GM21423 (cell line): ENCODE measurements around the gene PEX26.
"Not testable (repeated sequence)": the region's sequence is repeated elsewhere in the genome, so short reads cannot be mapped to it uniquely, and the experiment has no call there.

Experiments
- ATAC-seq: cut with Tn5 transposase; IDR thresholded peaks from one replicate; pipeline ENCODE4 v1.9.1; 2021; ENCODE audit warnings: mild to moderate bottlenecking, moderate library complexity; ENCODE audit not compliant: unreplicated experiment

PEX26 gene

DNA sequence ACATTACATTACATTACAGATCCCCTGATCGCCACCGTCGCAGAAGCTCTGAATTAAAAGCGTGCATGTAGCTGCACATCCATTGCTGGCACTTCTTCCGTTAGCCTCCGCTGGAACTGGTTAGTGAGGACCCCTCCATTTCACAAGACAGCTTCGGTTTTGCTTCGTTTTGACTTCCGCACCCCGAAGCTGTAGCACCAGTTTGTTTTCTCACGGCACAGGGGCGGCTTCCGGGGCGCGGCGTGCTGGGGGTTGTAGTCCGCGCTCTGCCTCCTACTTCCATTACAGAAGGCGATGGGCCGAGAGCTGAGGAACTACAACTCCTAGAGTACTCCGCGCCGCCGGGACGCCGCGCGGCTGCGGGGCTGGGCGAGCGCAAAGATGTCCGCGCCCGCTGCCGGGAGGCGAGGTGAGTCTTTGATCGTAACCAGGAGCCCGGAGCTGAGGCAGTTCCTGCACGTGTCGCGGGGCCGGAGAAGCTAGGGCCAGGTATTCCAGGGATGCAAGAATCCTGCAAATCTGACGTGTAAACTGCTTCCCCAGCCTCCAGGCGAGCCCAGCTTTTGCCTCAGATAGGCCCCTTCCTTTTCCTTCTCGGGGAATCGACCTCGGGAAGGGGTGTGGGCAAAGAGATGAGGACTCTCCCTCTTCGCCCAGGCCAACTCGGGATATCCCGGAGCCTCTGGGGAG lies at the start of gene PEX26:
PEX26 (plus strand) TSS at position 352 of the 690 bp plus-strand sequence. CDS start 387 bp downstream, outside the sequence.
- ATAC-seq: peak; percentile 91

DNA sequence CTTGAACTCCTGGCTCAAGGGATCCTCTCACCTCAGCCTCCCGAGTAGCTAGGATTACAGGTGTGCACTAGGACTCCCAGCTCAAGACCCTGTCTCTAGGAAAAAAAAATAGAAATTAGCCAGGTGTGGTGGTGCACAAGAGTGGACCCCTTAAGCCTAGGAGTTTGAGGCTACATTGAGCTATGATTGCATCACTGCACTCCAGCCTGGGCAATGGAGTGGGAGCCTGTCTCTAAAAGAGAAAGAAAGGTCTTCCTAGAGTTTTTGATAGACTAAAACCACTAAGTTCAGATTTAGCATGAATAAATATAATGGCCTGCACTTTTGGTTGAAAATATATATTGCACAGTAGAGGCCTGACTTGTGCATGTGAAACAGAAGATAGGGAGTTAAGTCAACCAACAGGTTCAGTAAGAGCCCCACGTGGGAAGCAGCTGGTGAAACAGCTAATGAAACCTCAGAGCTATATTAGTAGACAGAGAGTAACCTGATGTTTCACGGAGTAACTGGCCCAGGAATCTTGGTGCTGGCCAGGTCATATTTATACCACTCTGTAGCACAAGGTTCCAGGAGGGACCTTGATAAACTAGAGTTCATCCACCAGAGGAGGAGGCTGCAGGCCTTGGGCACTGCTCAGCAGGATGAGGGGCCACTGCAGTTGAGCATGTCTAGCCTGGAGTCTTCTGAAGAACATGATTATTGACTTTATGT lies 48.8 kb upstream of the PEX26 start:
- ATAC-seq: no peak

DNA sequence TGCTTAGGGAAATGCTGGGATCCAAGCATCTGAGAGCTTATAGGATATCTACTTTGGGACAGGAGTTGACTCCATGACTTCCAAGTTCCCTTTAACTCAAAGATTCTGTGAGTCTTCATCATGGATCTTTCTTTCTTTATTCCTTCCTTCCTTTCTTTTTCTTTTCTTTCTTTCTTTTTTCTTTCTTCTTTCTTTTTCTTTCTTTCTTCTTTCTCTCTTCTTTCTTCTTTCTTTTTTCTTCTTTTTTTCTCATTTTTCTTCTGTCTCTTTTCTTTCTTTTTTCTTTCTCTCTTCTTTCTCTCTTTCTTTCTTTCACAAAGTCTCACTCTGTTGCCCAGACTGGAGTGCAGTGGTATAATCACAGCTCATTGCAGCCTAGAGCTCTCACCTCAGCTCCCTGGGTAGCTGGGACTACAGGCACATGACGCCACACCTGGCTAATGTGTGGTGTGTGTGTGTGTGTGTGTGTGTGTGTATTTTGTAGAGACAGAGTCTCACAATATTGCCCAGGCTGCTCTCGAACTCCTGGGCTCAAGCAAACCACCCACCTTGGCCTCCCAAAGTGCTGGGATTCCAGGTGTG lies 48.0 kb upstream of the PEX26 start:
- no peak for ATAC-seq

DNA sequence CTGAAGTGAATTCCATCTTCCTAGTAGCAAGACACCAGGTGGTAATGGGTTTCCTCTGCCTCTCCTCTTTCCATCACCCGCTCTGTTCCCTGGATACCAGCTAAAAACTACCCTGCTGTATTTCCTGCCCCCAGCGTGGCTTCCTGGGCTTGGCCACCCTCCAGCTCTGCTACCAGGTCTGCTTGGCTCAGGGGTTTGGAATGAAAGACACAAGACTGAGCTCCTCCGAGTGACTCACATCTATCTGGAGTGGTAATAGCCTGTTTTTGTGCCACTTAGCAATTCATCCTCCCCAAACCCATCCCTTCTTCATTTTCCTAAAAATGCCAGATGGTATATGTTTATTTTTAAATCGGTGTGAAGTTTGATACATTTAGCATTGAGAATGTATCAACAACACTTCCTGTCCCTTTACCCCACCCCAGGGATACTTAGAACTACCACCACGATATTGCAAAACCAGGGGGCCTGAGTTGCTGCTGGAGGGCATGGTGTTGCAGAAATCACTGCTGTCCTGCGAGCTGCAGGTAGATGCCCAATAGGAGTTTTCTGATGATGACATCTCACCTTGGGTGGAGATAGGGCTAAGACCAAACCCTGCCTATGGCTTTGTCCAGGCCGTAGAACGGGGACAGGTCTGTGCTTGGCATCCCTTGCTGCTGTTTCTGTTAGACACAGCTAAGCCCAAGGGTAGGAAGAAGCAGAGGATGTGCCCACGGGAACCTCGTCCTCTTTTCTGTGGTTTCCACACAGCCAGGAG lies 45.9 kb upstream of the PEX26 start:
- ATAC-seq: no peak

DNA sequence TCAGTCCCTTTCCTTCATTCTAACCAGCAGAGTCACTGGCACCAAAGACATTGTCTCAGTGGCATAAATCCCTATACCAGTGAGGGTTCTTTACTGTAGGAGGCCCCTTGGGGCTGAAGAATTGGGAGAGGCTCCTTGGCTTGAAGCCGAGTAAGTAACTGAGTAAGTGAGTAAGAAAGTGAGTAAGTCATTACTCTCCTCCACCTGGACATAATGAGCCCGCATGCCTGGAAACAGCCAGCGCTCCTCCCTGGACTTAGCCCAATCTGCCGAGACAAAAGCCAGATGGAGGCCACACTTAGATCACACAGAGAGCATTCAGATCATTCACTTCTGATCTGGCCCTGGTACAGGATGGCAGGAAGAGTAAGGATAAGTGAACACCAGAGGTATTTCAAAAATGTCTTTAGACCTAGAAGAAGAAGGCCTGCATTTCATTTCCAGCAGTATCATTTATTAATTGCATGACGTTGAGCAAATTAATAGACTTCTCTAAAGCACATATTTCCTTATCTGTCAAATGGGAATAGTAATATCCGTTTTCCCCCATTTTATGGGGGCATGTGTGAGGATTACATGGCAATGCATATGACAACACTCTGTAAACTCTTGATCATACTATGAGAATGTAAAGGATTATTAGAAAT lies 45.2 kb upstream of the PEX26 start:
- no peak for ATAC-seq

DNA sequence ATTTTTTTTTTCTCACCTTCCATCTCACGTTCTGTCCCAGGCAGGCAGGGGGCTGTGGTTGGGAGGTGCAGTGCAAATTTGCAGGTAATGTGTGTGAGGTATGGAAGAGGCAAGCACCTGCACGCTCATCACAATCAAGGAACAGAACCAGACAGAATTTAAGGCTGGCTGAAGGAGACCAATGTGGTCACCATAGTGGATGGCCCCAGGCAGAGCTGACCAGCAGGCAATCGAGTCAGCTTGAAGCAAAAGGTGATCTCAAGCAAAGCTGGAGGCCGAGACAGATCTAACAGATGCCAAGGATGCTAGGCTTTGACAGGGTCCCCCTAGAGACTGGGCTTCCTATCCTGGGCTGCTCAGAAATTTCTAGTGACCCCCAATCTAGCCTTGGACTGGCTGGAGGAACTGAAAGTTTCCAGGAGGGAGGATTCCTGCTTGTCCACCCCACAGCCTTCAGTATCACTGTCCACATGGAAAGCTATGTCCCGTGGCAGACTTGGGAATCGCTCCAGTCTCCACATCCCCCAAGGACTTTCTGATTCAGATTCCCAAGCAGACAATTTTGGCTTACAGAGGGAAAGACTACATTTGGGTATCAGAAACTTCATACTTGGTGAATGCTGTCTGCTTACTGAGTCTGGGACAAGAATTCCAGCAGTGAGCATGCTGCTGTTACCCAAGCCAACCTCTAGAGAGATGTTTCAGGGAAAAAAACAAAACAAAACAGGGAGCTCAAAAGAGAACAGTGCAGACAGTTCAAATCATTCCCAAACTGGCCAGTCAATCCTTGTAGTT lies 44.4 kb upstream of the PEX26 start:
- no peak for ATAC-seq

DNA sequence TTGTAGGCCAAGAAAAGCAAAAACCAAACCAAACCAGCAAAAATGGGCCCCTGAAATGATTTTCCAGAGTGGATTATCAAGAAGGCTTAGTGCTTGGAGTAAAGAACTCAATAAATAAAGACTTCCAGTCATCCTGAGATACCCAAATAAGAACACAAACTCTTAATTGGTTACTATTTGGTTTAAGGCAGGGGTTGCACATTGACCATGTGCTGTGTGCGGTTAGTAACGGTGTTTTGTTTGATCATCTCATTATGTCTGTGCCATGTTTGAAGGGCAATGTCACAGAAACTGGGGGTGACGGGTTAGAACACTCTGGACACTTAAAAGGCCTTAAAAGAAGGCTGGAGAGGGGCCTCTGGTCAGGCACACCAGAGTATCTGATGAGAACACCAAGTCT lies 43.7 kb upstream of the PEX26 start:
- ATAC-seq: no peak

DNA sequence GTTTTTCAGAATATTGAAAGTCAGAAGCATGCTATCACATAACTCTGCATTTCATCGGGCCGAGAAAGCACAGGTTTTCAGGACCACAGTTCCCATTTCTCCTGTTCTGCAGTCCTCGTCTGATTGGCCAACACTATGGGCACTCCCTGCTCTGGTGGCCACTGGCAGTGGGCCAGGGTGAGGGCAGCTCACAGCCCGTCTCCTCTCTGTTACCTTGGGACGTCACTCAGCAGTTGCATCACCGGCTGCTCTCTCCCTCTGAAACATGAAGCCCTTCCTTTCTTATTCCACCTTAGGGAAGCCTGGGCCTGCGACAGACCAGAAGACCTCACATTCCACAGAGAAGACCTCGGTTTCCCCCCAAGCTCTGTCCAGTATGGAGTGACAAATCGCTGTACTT lies 42.0 kb upstream of the PEX26 start:
- no peak for ATAC-seq

DNA sequence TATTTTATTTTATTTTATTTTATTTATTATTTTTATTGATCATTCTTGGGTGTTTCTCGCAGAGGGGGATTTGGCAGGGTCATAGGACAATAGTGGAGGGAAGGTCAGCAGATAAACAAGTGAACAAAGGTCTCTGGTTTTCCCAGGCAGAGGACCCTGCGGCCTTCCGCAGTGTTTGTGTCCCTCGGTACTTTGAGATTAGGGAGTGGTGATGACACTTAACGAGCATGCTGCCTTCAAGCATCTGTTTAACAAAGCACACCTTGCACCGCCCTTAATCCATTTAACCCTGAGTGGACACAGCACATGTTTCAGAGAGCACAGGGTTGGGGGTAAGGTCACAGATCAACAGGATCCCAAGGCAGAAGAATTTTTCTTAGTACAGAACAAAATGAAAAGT lies 36.9 kb upstream of the PEX26 start:
- not testable (repeated sequence) for ATAC-seq

DNA sequence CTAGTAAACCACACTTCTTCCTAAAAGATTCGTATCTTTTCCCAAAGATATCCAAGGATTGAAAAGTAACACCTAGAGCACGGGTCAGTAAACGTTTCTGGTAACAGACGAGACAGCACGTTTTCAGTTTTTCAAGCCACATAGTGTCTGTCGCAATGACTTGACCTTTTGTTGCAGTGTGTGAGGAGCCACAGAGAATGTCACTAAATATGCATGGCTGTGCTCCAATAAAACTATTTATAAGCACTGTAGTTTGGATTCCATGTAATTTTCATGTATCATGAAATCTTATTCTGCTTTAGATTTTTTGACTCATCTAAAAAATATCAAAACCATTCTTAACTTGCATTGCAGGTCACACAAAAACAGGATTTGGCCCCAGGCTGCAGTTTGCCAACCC lies 35.1 kb upstream of the PEX26 start:
- no peak for ATAC-seq

DNA sequence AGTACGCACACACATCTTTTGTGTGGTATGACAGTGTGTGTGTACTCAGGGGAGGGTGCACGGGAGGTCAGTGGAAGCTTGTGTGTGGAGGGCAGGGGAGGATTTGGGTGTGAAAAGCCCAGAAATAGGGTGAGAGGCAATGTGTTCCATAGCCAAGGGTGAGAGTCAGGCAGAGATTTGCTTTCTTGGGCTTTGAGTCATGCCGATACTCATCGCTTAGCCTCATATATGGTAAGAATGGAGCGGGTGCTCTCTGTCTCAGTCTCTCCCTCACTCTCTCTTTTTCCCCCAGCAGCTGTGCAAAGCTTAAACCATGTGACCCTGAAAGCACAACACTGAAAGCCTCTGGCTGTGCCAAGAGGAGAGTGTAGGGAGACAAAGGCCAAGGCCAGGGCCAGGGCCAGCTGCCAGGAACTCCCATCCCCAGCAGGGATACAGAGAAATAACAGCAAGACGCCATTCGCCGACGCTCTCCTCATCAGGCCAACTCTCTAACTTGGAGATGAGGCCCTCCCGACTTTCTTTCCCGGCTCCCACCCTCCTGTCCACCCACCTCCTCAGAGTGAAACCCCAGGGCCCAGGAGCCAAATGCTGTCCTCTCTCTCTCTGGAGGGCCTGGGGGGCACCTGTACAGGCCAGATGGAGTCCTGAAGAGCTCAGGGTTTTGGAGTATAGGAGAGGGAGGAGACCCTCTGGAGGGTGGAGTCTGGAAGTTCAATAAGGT lies 33.1 kb upstream of the PEX26 start:
- ATAC-seq: no peak

DNA sequence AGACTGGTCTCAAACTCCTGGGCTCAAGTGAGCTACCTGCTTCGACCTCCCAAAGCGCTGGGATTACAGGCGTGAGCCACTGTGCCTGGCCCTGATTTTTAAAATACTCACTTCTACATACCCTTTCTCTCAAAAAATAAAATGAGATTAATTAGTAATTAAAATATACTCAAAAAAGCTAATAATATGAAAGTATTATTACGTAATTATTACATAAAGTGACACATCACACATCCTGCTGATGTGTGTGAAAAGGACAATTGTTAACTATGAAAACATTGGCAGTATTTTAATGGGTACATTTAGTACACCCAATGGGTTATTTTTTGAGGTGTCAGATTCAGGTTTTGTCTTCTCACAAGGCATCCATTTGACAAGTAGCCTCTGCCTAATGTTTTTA lies 32.0 kb upstream of the PEX26 start:
- ATAC-seq: no peak

DNA sequence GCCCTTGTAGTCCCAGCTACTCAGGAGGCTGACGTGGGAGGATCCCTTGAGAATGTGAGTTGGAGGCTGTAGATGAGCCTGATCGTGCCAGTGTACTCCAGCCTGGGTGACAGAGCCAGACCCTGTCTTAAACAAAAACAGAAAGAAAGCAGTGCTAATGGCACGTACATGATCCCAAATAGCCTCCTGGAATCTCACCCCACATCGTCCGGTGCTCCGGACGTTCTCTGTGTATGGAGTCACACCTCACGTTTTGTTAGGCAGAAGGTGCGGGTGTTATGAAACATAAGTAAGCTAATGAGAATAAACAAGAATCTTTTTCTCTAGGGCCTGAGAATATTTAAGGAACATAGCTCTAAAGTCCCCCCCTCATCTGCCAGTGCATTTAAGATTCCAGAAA lies 29.7 kb upstream of the PEX26 start:
- ATAC-seq: no peak

DNA sequence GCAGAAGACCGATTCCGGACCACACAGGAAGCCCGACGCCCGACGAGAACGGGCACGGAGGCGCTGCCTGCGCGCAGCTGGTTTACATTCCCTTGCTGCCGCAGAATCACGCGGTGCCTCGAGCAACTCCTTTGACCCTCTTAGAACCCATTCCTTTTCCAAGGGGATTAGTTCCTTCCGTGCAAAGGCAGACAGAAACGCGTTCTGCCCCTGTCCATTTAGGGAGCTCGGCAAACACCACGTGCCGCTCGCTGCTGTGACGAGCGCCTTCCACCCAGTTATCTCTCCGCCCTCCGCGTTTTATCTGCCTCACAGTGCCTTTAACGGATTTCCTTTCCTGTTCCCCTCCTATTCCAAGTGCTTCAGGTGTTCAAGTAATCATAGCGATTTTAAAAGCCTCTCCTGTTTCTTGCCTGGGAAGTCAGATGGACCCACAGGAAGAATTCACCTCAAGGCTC lies 29.3 kb upstream of the PEX26 start:
- ATAC-seq: no peak

DNA sequence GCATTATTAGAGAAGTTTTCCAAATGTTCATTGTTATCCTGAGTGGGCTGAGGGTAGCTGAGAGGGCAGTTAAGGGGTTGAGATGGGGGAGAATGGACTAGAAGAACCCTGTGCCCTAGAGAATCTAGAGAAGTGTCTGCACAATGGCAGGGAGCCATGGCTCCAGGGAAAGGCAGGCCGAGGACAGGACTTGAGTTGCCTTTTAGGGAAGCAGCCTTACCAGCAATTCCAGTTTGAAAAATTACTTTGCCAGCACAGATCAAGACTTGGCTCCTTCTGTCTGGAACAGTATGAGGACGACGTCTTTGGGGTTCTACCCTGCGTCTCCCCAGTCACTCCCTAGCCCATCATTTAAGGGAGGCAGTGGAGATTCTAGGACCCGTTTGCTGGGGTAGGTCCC lies 27.7 kb upstream of the PEX26 start:
- no peak for ATAC-seq

DNA sequence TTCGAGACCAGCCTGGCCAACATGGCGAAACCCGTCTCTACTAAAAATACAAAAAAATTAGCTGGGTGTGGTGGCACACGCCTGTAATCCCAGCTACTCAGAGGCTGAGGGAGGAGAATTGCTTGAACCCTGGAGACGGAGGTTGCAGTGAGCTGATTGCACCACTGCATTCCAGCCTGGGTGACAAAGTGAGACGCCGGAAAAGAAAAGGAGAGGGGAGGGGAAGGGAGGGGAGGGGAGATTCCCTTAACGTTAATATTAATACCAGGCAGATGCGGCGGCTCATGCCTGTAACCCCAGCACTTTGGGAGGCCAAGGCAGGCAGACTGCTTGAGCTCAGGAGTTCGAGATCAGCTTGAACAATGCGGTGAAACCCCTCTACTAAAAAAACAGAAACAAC lies 26.7 kb upstream of the PEX26 start:
- ATAC-seq: not testable (repeated sequence)

DNA sequence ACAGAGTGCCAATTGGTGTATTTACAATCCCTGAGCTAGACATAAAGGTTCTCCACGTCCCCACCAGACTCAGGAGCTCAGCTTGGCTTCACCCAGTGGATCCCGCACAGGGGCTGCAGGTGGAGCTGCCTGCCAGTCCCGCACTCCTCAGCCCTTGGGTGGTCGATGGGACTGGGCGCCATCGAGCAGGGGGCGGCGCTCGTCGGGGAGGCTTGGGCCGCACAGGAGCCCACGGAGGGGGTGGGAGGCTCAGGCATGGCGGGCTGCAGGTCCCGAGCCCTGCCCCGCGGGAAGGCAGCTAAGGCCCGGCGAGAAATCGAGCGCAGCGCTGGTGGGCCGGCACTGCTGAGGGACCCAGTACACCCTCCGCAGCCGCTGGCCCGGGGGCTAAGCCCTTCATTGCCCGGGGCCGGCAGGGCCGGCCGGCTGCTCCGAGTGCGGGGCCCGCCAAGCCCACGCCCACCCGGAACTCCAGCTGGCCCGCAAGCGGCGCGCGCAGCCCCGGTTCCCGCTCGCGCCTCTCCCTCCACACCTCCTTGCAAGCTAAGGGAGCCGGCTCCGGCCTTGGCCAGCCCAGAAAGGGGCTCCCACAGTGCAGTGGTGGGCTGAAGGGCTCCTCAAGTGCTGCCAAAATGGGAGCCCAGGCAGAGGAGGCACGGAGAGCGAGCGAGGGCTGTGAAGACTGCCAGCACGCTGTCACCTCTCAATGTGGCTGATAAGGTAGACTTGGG lies 24.4 kb upstream of the PEX26 start:
- not testable (repeated sequence) for ATAC-seq

DNA sequence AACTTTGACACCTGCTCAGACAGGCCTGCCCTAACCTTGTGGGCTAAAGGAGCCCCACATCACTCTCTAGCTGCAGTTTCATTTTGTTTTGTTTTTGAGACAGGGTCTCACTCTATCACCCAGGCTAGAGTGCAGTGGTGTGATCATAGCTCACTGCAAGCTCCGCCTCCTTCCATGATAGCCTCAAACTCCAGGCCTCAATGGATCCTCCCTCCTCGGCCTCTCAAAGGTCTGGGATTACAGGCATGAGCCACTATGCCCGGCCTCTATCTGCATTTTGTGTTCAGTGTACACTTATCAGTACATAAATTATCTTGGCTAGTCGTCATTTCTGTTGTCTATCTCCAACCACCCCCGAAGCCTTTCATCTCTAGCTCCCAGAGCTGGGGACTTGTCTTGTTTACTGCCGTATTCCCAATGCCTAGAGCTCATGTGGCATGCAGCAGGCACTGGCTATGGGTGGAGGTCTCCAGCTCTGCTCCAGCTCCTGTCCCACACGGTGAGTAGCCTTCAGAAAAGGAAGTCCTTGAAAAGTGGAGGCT lies 22.1 kb upstream of the PEX26 start:
- ATAC-seq: no peak
